ENCODE results near the gene CYSRT1.

Gene CYSRT1

GRCh38 chr9:137214620-137215019 is 10.4 kb upstream of the CYSRT1 start:
- Mint-ChIP-seq H3K27ac (no peak overlapping the region), H3K27me3 (no peaks in the 10 kb centered on the region), H3K4me1 (ENCODE audit: low read depth) (no peaks in the 10 kb centered on the region), H3K36me3 (ENCODE audit: low read depth) (peaks cover 4% of the 10 kb centered on the region), H3K9me3 (no peaks in the 10 kb centered on the region), H3K4me3 (no peak overlapping the region)

- H3K9me3 Mint-ChIP-seq: no peaks in the 10 kb centered on the region
- H3K27ac Mint-ChIP-seq: no peak overlapping the region
- no peak overlapping the region for H3K4me3 Mint-ChIP-seq
- H3K36me3 Mint-ChIP-seq (ENCODE audit: low read depth): peaks cover 4% of the 10 kb centered on the region
- no peaks in the 10 kb centered on the region for H3K27me3 Mint-ChIP-seq
- H3K4me1 Mint-ChIP-seq (ENCODE audit: low read depth): no peaks in the 10 kb centered on the region
Observed at GRCh38 chr9:137215196-137215986, 9.6 kb upstream of the CYSRT1 start.

- Mint-ChIP-seq H3K27me3 (no peaks in the 10 kb centered on the region), H3K9me3 (no peaks in the 10 kb centered on the region), H3K4me3 (no peak overlapping the region), H3K4me1 (ENCODE audit: low read depth) (no peaks in the 10 kb centered on the region), H3K27ac (no peak overlapping the region), H3K36me3 (ENCODE audit: low read depth) (peaks cover 4% of the 10 kb centered on the region)
Observed at GRCh38 chr9:137216188-137216965, 8.6 kb upstream of the CYSRT1 start.

- Mint-ChIP-seq H3K27me3 (no peaks in the 10 kb centered on the region), H3K36me3 (ENCODE audit: low read depth) (peaks cover 4% of the 10 kb centered on the region), H3K9me3 (no peaks in the 10 kb centered on the region)
Observed at GRCh38 chr9:137217276-137218211, 7.4 kb upstream of the CYSRT1 start.

GRCh38 chr9:137218212-137218753 is 6.7 kb upstream of the CYSRT1 start:
- H3K36me3 Mint-ChIP-seq (ENCODE audit: low read depth): no peaks in the 10 kb centered on the region
- no peaks in the 10 kb centered on the region for H3K9me3 Mint-ChIP-seq
- no peaks in the 10 kb centered on the region for H3K4me1 Mint-ChIP-seq (ENCODE audit: low read depth)
- H3K27ac Mint-ChIP-seq: no peak overlapping the region
- H3K27me3 Mint-ChIP-seq: no peaks in the 10 kb centered on the region
- no peak overlapping the region for H3K4me3 Mint-ChIP-seq

More at GRCh38 chr9:137217276-137218211, 7.4 kb upstream of the CYSRT1 start:
- no peaks in the 10 kb centered on the region for H3K4me1 Mint-ChIP-seq (ENCODE audit: low read depth)
- no peak overlapping the region for H3K4me3 Mint-ChIP-seq
- no peak overlapping the region for H3K27ac Mint-ChIP-seq

- Mint-ChIP-seq H3K27ac (no peak overlapping the region), H3K4me1 (ENCODE audit: low read depth) (peaks cover 2% of the 10 kb centered on the region), H3K9me3 (no peaks in the 10 kb centered on the region), H3K4me3 (no peak overlapping the region), H3K27me3 (no peaks in the 10 kb centered on the region), H3K36me3 (ENCODE audit: low read depth) (no peaks in the 10 kb centered on the region)
Observed at GRCh38 chr9:137218754-137219271, 6.2 kb upstream of the CYSRT1 start.

GRCh38 chr9:137219757-137220316 is 5.1 kb upstream of the CYSRT1 start:
- H3K27ac Mint-ChIP-seq: no peak overlapping the region
- H3K27me3 Mint-ChIP-seq: no peaks in the 10 kb centered on the region
- H3K9me3 Mint-ChIP-seq: no peaks in the 10 kb centered on the region
- H3K4me1 Mint-ChIP-seq (ENCODE audit: low read depth): peaks cover 6% of the 10 kb centered on the region
- H3K4me3 Mint-ChIP-seq: no peak overlapping the region
- no peaks in the 10 kb centered on the region for H3K36me3 Mint-ChIP-seq (ENCODE audit: low read depth)

GRCh38 chr9:137220317-137221094 is 4.5 kb upstream of the CYSRT1 start:
- Mint-ChIP-seq H3K27ac (no peak overlapping the region), H3K4me3 (no peak overlapping the region), H3K27me3 (no peaks in the 10 kb centered on the region), H3K36me3 (ENCODE audit: low read depth) (no peaks in the 10 kb centered on the region), H3K4me1 (ENCODE audit: low read depth) (peaks cover 6% of the 10 kb centered on the region), H3K9me3 (no peaks in the 10 kb centered on the region)

- Mint-ChIP-seq H3K4me1 (ENCODE audit: low read depth) (peaks cover 6% of the 10 kb centered on the region), H3K27me3 (no peaks in the 10 kb centered on the region), H3K36me3 (ENCODE audit: low read depth) (no peaks in the 10 kb centered on the region), H3K4me3 (no peak overlapping the region), H3K27ac (no peak overlapping the region), H3K9me3 (no peaks in the 10 kb centered on the region)
Observed at GRCh38 chr9:137221095-137221505, 3.9 kb upstream of the CYSRT1 start.

GRCh38 chr9:137221506-137222111 is 3.4 kb upstream of the CYSRT1 start:
- H3K4me3 Mint-ChIP-seq: no peak overlapping the region
- H3K27ac Mint-ChIP-seq: no peak overlapping the region
- no peaks in the 10 kb centered on the region for H3K27me3 Mint-ChIP-seq
- peaks cover 6% of the 10 kb centered on the region for H3K4me1 Mint-ChIP-seq (ENCODE audit: low read depth)
- no peaks in the 10 kb centered on the region for H3K9me3 Mint-ChIP-seq
- no peaks in the 10 kb centered on the region for H3K36me3 Mint-ChIP-seq (ENCODE audit: low read depth)

- Mint-ChIP-seq H3K9me3 (no peaks in the 10 kb centered on the region), H3K27me3 (peaks cover under 1% of the 10 kb centered on the region), H3K36me3 (ENCODE audit: low read depth) (no peaks in the 10 kb centered on the region), H3K4me3 (peak within 1 kb of the TSS; percentile 83), H3K4me1 (ENCODE audit: low read depth) (peaks cover 6% of the 10 kb centered on the region), H3K27ac (no peak within 1 kb of the TSS)
Observed at GRCh38 chr9:137222190-137223077, 2.5 kb upstream of the CYSRT1 start, which contains the start of gene RNF208. Gene RNF208, minus strand, starts transcription at chr9:137222240. Its CDS starts 1,028 bp downstream, at chr9:137221212.

Data from stimulated activated naive CD8-positive, alpha-beta T cell treated with anti-CD3 and anti-CD28 coated beads, Interleukin-15, Interleukin-2, amounts not matched to agents 100 ng/mL and 50 ng/mL, for 24 hours (primary cell).